ENCODE measurements around the gene NDUFA7. TPM values are rescaled to one million over a fixed set of nuclear protein-coding genes. Genes with fewer than 3 reads are reported as not detected.

The NDUFA7 gene
- total RNA-seq, 1 donor from 2014 or later, result 40.3 TPM

DNA sequence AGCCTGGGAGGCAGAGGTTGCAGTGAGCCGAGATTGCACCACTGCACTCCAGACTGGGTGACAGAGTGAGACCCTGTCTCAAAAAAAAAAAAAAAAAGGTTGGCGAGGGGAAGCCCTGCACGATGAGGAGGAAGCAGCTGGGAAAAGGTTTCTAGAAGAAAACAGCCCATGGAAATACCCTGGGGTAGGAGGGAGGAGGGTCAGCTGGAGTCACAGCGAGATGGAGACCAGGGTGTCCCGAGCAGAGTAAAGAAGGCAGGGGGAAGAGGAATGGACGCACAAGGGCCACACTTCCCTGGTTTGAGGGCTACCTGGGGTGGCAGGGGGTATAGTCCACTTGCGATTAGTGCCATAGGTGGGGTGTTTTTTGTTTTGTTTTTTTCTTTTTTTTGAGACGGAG lies 15.5 kb upstream of the NDUFA7 start:
- H3K36me3 Mint-ChIP-seq, result no peaks in the 10 kb centered on the region
- no peak overlapping the region for H3K4me3 Mint-ChIP-seq
- no peak overlapping the region for H3K27ac Mint-ChIP-seq
- H3K9me3 Mint-ChIP-seq, result no peaks in the 10 kb centered on the region
- TF ChIP-seq CTCF (IDR thresholded peaks at IDR 0.05; ENCODE audit: unreplicated experiment), result no peak
- no peaks in the 10 kb centered on the region for H3K4me1 Mint-ChIP-seq
- peaks cover 77% of the 10 kb centered on the region for H3K27me3 Mint-ChIP-seq (ENCODE audit: low read depth)
- DNase-seq (ENCODE audit: low spot score in 2 of 2, unreplicated experiment in 2 of 2), result no peak

GRCh38 chr19:8336072-8336569 lies 14.9 kb upstream of the NDUFA7 start:
- Mint-ChIP-seq H3K9me3 (no peaks in the 10 kb centered on the region), H3K36me3 (no peaks in the 10 kb centered on the region), H3K27me3 (ENCODE audit: low read depth) (peaks cover 77% of the 10 kb centered on the region), H3K4me1 (no peaks in the 10 kb centered on the region), H3K27ac (no peak overlapping the region), H3K4me3 (peak overlapping the region; percentile 33)
- TF ChIP-seq CTCF (IDR thresholded peaks at IDR 0.05; ENCODE audit: unreplicated experiment), result no peak
- no peak for DNase-seq (ENCODE audit: low spot score in 2 of 2, unreplicated experiment in 2 of 2)

- Mint-ChIP-seq H3K36me3 (no peaks in the 10 kb centered on the region), H3K27me3 (ENCODE audit: low read depth) (peaks cover 77% of the 10 kb centered on the region), H3K4me3 (peak overlapping the region; percentile 33), H3K9me3 (no peaks in the 10 kb centered on the region), H3K4me1 (no peaks in the 10 kb centered on the region), H3K27ac (no peak overlapping the region)
- no peak for DNase-seq (ENCODE audit: low spot score in 2 of 2, unreplicated experiment in 2 of 2)
- no peak for TF ChIP-seq CTCF (IDR thresholded peaks at IDR 0.05; ENCODE audit: unreplicated experiment)
Measured at GRCh38 chr19:8335343-8336071, 14.3 kb upstream of the NDUFA7 start.

GRCh38 chr19:8334458-8335342 lies 13.5 kb upstream of the NDUFA7 start:
- TF ChIP-seq CTCF (IDR thresholded peaks at IDR 0.05; ENCODE audit: unreplicated experiment), result no peak
- Mint-ChIP-seq H3K4me3 (no peak overlapping the region), H3K27ac (no peak overlapping the region), H3K4me1 (no peaks in the 10 kb centered on the region), H3K27me3 (ENCODE audit: low read depth) (peaks cover 79% of the 10 kb centered on the region), H3K9me3 (no peaks in the 10 kb centered on the region), H3K36me3 (no peaks in the 10 kb centered on the region)
- peak in 1 of 2 experiments; percentile 62 for DNase-seq (ENCODE audit: low spot score in 2 of 2, unreplicated experiment in 2 of 2)

DNA sequence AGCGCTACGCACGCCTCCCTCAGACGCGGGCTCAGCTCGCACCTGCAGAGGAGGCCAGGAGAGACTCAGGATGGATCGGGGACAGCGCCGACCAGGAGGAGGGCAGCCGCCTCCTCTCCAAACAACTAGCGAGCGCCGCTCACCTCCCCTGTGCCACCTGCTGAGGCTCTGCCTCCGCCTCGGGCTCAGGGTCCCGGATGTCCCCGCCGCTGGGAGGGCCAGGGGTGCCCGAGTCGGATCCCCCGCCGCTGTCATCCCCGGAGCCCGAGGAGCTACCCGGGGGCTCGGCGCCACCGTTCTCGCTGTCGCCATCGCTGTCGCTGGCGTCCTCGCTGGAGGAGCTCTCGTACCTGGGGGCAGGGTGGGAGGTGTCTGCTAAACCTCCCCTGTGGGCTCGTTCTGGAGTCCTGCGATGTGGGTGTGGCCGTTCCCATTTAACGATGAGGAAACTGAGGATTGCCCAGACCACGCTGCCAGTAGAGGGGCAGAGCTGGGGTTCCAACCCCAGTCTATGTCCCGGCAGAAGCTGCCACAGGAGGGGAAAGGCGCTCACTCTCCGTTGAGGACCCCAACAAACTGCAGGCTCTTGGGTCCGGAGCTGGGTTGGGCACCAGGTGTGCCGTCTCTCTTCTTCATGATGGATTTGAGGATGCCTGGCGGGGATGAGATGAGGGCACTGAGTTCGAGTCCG lies 12.7 kb upstream of the NDUFA7 start:
- H3K4me3 Mint-ChIP-seq, result no peak overlapping the region
- no peak for DNase-seq (ENCODE audit: low spot score in 2 of 2, unreplicated experiment in 2 of 2)
- H3K27me3 Mint-ChIP-seq (ENCODE audit: low read depth), result peaks cover 76% of the 10 kb centered on the region
- H3K4me1 Mint-ChIP-seq, result no peaks in the 10 kb centered on the region
- H3K9me3 Mint-ChIP-seq, result no peaks in the 10 kb centered on the region
- no peaks in the 10 kb centered on the region for H3K36me3 Mint-ChIP-seq
- TF ChIP-seq CTCF (IDR thresholded peaks at IDR 0.05; ENCODE audit: unreplicated experiment), result no peak
- H3K27ac Mint-ChIP-seq, result no peak overlapping the region

Measured in mesothelial cell of epicardium (in vitro differentiated cells).